HL-60 (cell line): Measurements from ENCODE around the gene IL10RA.

Source experiments
- DNase-seq, 2 experiments: peaks; one replicate each; pipeline ENCODE4 v3.0.0-alpha.2; 2010 to 2020; ENCODE audit warnings: low read depth in 1 of 2, low spot score in 1 of 2
- H3K27ac ChIP-seq: fragments of 250-450 bp; sonication (Bioruptor Pico); replicated peaks from 2 replicates; pipeline ENCODE4 v1.5.1; 2020; ENCODE audit warnings: mild to moderate bottlenecking, moderate library complexity
- H3K27me3 ChIP-seq: fragments of 250-450 bp; sonication (Bioruptor Pico); 2 replicates; pipeline ENCODE4 v1.5.1; 2021; ENCODE audit warnings: mild to moderate bottlenecking, moderate library complexity; ENCODE audit not compliant: insufficient read depth, poor library complexity, severe bottlenecking
- H3K4me3 ChIP-seq: replicated peaks from 2 replicates; pipeline ENCODE4 v1.5.1; 2011; ENCODE audit warnings: mild to moderate bottlenecking, control low read depth, low read length; ENCODE audit not compliant: insufficient read depth
- GABPA ChIP-seq: IDR thresholded peaks from 2 replicates; pipeline ENCODE4 v1.6.1; 2012; ENCODE audit warnings: low read depth
- POLR2AphosphoS5 ChIP-seq: IDR thresholded peaks from 2 replicates; pipeline ENCODE4 v1.6.1; 2012; ENCODE audit warnings: low read depth
- REST ChIP-seq: IDR thresholded peaks from 2 replicates; pipeline ENCODE4 v1.6.1; 2012; ENCODE audit warnings: low read depth; ENCODE audit not compliant: insufficient replicate concordance
- SPI1 ChIP-seq: IDR thresholded peaks from 2 replicates; pipeline ENCODE4 v1.6.1; 2012; ENCODE audit warnings: low read depth, mild to moderate bottlenecking, borderline replicate concordance
- TF ChIP-seq, protein P1 (sequence below): IDR thresholded peaks from one replicate; pipeline ENCODE4 v1.5.1; 2011; ENCODE audit warnings: low read length, control low read depth, inconsistent platforms; ENCODE audit not compliant: insufficient read depth

Gene IL10RA

DNA sequence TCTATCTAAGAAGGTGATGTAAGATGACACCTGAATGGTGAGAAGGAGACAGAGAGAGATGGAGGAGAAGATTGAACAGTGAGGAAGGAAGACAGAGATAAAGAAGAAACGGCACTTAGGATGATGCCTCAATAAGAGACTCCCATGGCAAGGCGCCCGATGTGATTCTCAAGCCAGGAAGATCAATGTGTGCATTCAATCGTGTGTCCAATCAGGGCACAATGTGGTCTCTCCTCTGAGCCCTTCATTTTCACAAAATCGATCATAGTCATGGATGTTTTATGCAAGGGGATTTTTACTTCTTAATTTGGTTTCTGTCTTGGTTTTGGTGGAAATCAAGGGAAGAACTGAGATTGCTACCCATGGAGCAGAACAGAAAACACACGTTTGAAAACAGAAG is 37.1 kb upstream of the IL10RA start:
- H3K4me3 ChIP-seq = no peak overlapping the region
- TF ChIP-seq, protein P1, sequence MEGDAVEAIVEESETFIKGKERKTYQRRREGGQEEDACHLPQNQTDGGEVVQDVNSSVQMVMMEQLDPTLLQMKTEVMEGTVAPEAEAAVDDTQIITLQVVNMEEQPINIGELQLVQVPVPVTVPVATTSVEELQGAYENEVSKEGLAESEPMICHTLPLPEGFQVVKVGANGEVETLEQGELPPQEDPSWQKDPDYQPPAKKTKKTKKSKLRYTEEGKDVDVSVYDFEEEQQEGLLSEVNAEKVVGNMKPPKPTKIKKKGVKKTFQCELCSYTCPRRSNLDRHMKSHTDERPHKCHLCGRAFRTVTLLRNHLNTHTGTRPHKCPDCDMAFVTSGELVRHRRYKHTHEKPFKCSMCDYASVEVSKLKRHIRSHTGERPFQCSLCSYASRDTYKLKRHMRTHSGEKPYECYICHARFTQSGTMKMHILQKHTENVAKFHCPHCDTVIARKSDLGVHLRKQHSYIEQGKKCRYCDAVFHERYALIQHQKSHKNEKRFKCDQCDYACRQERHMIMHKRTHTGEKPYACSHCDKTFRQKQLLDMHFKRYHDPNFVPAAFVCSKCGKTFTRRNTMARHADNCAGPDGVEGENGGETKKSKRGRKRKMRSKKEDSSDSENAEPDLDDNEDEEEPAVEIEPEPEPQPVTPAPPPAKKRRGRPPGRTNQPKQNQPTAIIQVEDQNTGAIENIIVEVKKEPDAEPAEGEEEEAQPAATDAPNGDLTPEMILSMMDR = no peak
- TF ChIP-seq SPI1 = no peak
- TF ChIP-seq REST = no peak
- no peak for TF ChIP-seq GABPA
- no peak for TF ChIP-seq POLR2AphosphoS5
- no peak for DNase-seq

GRCh38 chr11:117950301-117950700 is 35.9 kb upstream of the IL10RA start:
- DNase-seq = peak in 1 of 2 experiments; percentile 26
- Histone ChIP-seq H3K27ac (no peak overlapping the region), H3K27me3 (no peaks in the 10 kb centered on the region), H3K4me3 (no peak overlapping the region)
- TF ChIP-seq REST = no peak

More for the DNA sequence above, 37.1 kb upstream of the IL10RA start:
- H3K27ac ChIP-seq = no peak overlapping the region
- no peaks in the 10 kb centered on the region for H3K27me3 ChIP-seq

DNA sequence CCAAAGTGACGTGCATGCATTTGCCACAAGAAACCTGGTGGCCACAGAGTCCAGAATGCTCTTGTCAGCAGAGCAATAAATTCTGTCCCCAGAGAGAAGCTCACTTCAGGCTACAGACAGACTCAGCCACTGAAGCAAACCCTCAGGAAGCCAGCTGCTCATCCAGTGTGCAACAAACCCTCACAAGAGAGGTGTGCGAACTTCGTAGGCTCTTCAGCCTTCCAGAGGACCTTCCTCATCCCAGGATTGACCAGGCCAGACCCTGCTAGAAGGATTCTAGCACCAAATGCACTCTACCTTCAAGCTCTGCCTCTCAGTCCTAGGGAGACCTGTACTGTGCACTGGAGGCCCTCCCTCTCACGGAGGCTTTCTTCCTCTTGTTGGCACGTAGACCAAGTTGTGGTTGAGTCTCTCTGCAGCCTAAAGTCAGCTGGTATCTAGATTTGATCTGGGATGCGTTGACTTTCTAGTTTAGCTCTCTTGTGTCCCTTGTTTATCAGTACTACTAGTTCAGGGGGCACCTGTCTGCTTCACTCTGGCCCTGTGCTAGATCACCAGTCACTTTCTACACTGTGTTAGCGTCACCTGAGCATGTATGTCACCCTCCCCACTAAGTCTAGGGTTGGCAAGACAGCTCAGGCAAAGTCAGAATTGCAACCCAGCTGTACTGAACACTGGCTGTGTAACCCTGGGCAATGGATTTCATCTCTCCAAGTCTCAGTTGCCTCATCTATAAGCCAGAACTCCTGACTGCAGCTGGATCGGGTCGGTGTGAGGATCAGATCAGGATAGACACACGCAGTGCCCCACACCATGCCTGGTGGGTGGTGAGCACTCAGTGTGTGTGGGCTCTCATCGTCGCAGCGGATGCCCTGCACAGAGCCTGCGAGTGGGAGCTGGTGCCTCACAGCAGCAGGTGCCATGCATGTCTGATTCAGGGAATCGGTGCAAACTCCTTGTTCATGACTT is 34.9 kb upstream of the IL10RA start:
- H3K27ac ChIP-seq = no peak overlapping the region
- no peak overlapping the region for H3K4me3 ChIP-seq
- TF ChIP-seq SPI1 = no peak
- no peak for TF ChIP-seq REST
- no peak for TF ChIP-seq POLR2AphosphoS5
- TF ChIP-seq, protein P1 = no peak
- no peak for TF ChIP-seq GABPA
- peak in 1 of 2 experiments; percentile 71 for DNase-seq
- H3K27me3 ChIP-seq = no peaks in the 10 kb centered on the region
